IMR-90 (cell line): ENCODE results near the gene LIMCH1. TPM values are rescaled to one million over a fixed set of nuclear protein-coding genes. Genes with fewer than 3 reads are reported as not detected.

Source experiments
- ATAC-seq: fragments of 200-7000 bp; cut with Tn5 transposase; 2 replicates; pipeline ENCODE4 v1.9.1; 2020; ENCODE audit warnings: low read depth, mild to moderate bottlenecking, moderate library complexity
- BruUV-seq: library from RNA; stranded (reverse); fragments of 400-500 nt; replicated peaks from 2 replicates; lab custom pipeline; 2021; lab: Mats Ljungman, UMichigan
- CTCF ChIA-PET: fragments of 300-600 bp; formaldehyde crosslinking; extraction: SDS; loops from one replicate; lab custom pipeline; 2021; ENCODE audit warnings: antibody characterized with exemption; lab: Yijun Ruan, JAX
- POLR2A ChIA-PET: fragments of 300-600 bp; sonication (Branson Sonifier 250); formaldehyde crosslinking; loops from one replicate; lab custom pipeline; 2022; ENCODE audit warnings: antibody characterized with exemption; ENCODE audit not compliant: unreplicated experiment; lab: Charles Lee
- DNase-seq: peaks from one replicate; pipeline ENCODE4 v3.0.0; 2013
- H2AFZ ChIP-seq: replicated peaks from 2 replicates; pipeline ENCODE3; 2013; ENCODE audit warnings: low read length, mild to moderate bottlenecking; ENCODE audit not compliant: poor library complexity
- H2AK5ac ChIP-seq: 2 replicates; pipeline ENCODE4 v1.6.1; 2013; ENCODE audit warnings: low read depth, low read length, inconsistent platforms
- H2AK9ac ChIP-seq: replicated peaks from 2 replicates; pipeline ENCODE3; 2013; ENCODE audit warnings: mild to moderate bottlenecking, low read depth, low read length, moderate library complexity; ENCODE audit not compliant: poor library complexity
- H2BK120ac ChIP-seq: 2 replicates; pipeline ENCODE4 v1.6.1; 2013; ENCODE audit warnings: low read depth, low read length, inconsistent platforms
- H2BK15ac ChIP-seq: 3 replicates; pipeline ENCODE4 v1.6.1; 2013; ENCODE audit warnings: low read depth, low read length, inconsistent platforms
- H2BK20ac ChIP-seq: 2 replicates; pipeline ENCODE4 v1.6.1; 2013; ENCODE audit warnings: low read depth, mild to moderate bottlenecking, inconsistent platforms, low read length, moderate library complexity
- H2BK5ac ChIP-seq: 2 replicates; pipeline ENCODE4 v1.6.1; 2013; ENCODE audit warnings: mild to moderate bottlenecking, low read depth, low read length, inconsistent platforms; ENCODE audit not compliant: poor library complexity, severe bottlenecking
- H3K14ac ChIP-seq: replicated peaks from 2 replicates; pipeline ENCODE4 v1.6.1; 2013; ENCODE audit warnings: low read depth, low read length, inconsistent platforms
- H3K18ac ChIP-seq: 2 replicates; pipeline ENCODE4 v1.6.1; 2013; ENCODE audit warnings: low read depth, low read length, control low read depth
- H3K23ac ChIP-seq: 2 replicates; pipeline ENCODE4 v1.6.1; 2013; ENCODE audit warnings: low read depth, low read length, inconsistent platforms
- H3K27ac ChIP-seq: 2 replicates; pipeline ENCODE4 v1.5.1; 2013; ENCODE audit warnings: mild to moderate bottlenecking, control low read depth, low read length; ENCODE audit not compliant: insufficient read depth
- H3K27me3 ChIP-seq: 2 replicates; pipeline ENCODE4 v1.6.1; 2013; ENCODE audit warnings: low read length; ENCODE audit not compliant: control insufficient read depth, insufficient read depth
- H3K36me3 ChIP-seq: 2 replicates; pipeline ENCODE4 v1.6.1; 2013; ENCODE audit warnings: low read length, mixed read lengths; ENCODE audit not compliant: control insufficient read depth, insufficient read depth
- H3K4ac ChIP-seq: 2 replicates; pipeline ENCODE4 v1.6.1; 2013; ENCODE audit warnings: low read depth, low read length, inconsistent platforms
- H3K4me1 ChIP-seq: 2 replicates; pipeline ENCODE4 v1.6.1; 2013; ENCODE audit warnings: low read length, mixed read lengths; ENCODE audit not compliant: control insufficient read depth, insufficient read depth
- H3K4me2 ChIP-seq: 2 replicates; pipeline ENCODE4 v1.6.1; 2013; ENCODE audit warnings: low read depth, mild to moderate bottlenecking, control low read depth, low read length, moderate library complexity
- H3K4me3 ChIP-seq: 2 replicates; pipeline ENCODE4 v1.5.1; 2013; ENCODE audit warnings: low read depth, mild to moderate bottlenecking, control low read depth, low read length, moderate library complexity; ENCODE audit not compliant: insufficient read depth
- H3K56ac ChIP-seq: 2 replicates; pipeline ENCODE4 v1.6.1; 2013; ENCODE audit warnings: low read length, inconsistent platforms; ENCODE audit not compliant: insufficient read depth; ENCODE audit errors: extremely low read depth
- H3K79me1 ChIP-seq, 2 experiments: 2 replicates each; pipeline ENCODE4 v1.6.1; 2013; ENCODE audit warnings: low read length in 2 of 2, inconsistent platforms in 1 of 2, low read depth in 1 of 2
- H3K9ac ChIP-seq: 2 replicates; pipeline ENCODE4 v1.6.1; 2013; ENCODE audit warnings: low read depth, low read length, control low read depth
- H3K9me1 ChIP-seq: 2 replicates; pipeline ENCODE4 v1.6.1; 2013; ENCODE audit warnings: low read length, inconsistent platforms; ENCODE audit not compliant: insufficient read depth
- H3K9me3 ChIP-seq: 2 replicates; pipeline ENCODE4 v1.6.1; 2013; ENCODE audit warnings: low read length; ENCODE audit not compliant: control insufficient read depth, insufficient read depth
- H4K20me1 ChIP-seq: 2 replicates; pipeline ENCODE4 v1.6.1; 2013; ENCODE audit warnings: low read length, inconsistent platforms; ENCODE audit not compliant: insufficient read depth
- H4K5ac ChIP-seq: 2 replicates; pipeline ENCODE4 v1.6.1; 2013; ENCODE audit warnings: mild to moderate bottlenecking, low read depth, low read length, control low read depth
- H4K8ac ChIP-seq, 2 experiments: 2 replicates each; pipeline ENCODE4 v1.6.1; 2013; ENCODE audit warnings: low read depth in 2 of 2, low read length in 2 of 2, control low read depth in 1 of 2, inconsistent platforms in 1 of 2
- H4K91ac ChIP-seq: 2 replicates; pipeline ENCODE4 v1.6.1; 2013; ENCODE audit warnings: low read depth, low read length, inconsistent platforms; ENCODE audit not compliant: insufficient read depth
- BHLHE40 ChIP-seq: fragments of 150-350 bp; IDR thresholded peaks from 2 replicates; pipeline ENCODE4 v1.6.1; 2016; ENCODE audit warnings: mild to moderate bottlenecking, low read depth, low read length
- CEBPB ChIP-seq: IDR thresholded peaks from 2 replicates; pipeline ENCODE4 v1.6.1; 2012; ENCODE audit warnings: low read depth, low read length, improper control_type of control experiment
- CHD1 ChIP-seq: IDR thresholded peaks from 2 replicates; pipeline ENCODE4 v1.6.1; 2012; ENCODE audit warnings: low read depth, low read length, improper control_type of control experiment
- FOS ChIP-seq: fragments of 150-350 bp; IDR thresholded peaks from 2 replicates; pipeline ENCODE4 v1.6.1; 2016; ENCODE audit warnings: low read depth, low read length
- MAFK ChIP-seq: IDR thresholded peaks from 2 replicates; pipeline ENCODE4 v1.6.1; 2012; ENCODE audit warnings: low read depth, low read length, improper control_type of control experiment
- MAZ ChIP-seq: IDR thresholded peaks from 2 replicates; pipeline ENCODE4 v1.6.1; 2012; ENCODE audit warnings: low read depth, mild to moderate bottlenecking, low read length, improper control_type of control experiment, moderate library complexity, borderline replicate concordance
- MXI1 ChIP-seq: IDR thresholded peaks from 2 replicates; pipeline ENCODE4 v1.6.1; 2012; ENCODE audit warnings: low read depth, mild to moderate bottlenecking, low read length, moderate library complexity, borderline replicate concordance
- NFE2L2 ChIP-seq: fragments of 150-350 bp; IDR thresholded peaks from 2 replicates; pipeline ENCODE4 v1.6.1; 2016; ENCODE audit warnings: low read depth, mild to moderate bottlenecking, low read length
- POLR2A ChIP-seq: IDR thresholded peaks from 2 replicates; pipeline ENCODE4 v1.6.1; 2012; ENCODE audit warnings: mild to moderate bottlenecking, low read depth, low read length
- RAD21 ChIP-seq: IDR thresholded peaks from 2 replicates; pipeline ENCODE4 v1.6.1; 2012; ENCODE audit warnings: low read length, improper control_type of control experiment
- RCOR1 ChIP-seq: IDR thresholded peaks from 2 replicates; pipeline ENCODE4 v1.6.1; 2012; ENCODE audit warnings: mild to moderate bottlenecking, low read length, improper control_type of control experiment; ENCODE audit not compliant: insufficient replicate concordance
- RFX5 ChIP-seq: IDR thresholded peaks from 2 replicates; pipeline ENCODE4 v1.8.0; 2012; ENCODE audit warnings: low read depth, mild to moderate bottlenecking, low read length, moderate library complexity
- SMC3 ChIP-seq: fragments of 150-350 bp; IDR thresholded peaks from 2 replicates; pipeline ENCODE4 v1.6.1; 2016; ENCODE audit warnings: low read depth, mild to moderate bottlenecking, antibody characterized with exemption, low read length, moderate library complexity
- WGBS, 2 experiments: methylation state at CpG; one replicate each; pipeline versions ENCODE4 v1.1.5 to v1.1.7; 2013; ENCODE audit warnings: missing lambda C conversion rate in 2 of 2; ENCODE audit not compliant: insufficient read length in 1 of 2; ENCODE audit errors: extremely low coverage in 2 of 2; 5-methylcytosine and 5-hydroxymethylcytosine counted together
- dilution Hi-C: fragments of 300-500 bp; cut with HindIII; formaldehyde crosslinking; loops from one replicate; pipeline ENCODE4 v1.14.3; 2018; ENCODE audit warnings: low sequenced_read_pairs; ENCODE audit not compliant: unreplicated experiment
- in situ Hi-C: fragments of 300-500 bp; cut with MboI; formaldehyde crosslinking; loops from 3 replicates; pipeline ENCODE4 v1.14.3; 2019; ENCODE audit warnings: low sequenced_read_pairs, inconsistent platforms, mixed read lengths
- intact Hi-C: fragments of 100-400 bp; cut with micrococcal nuclease; formaldehyde crosslinking; loops from 2 replicates; pipeline ENCODE4 v1.10.0; 2022
- polyA plus RNA-seq, 3 experiments: library from polyadenylated mRNA; depleted of rRNA; stranded (reverse); fragments of >200 nt; gene quantifications; 2 replicates each; pipeline ENCODE4 v1.2.3, GENCODE V29; 2012; ENCODE audit warnings: low replicate concordance in 1 of 3
- total RNA-seq: library from RNA; depleted of rRNA; stranded (reverse); fragments of >200 nt; gene quantifications from 2 replicates; pipeline ENCODE4 v1.2.3, GENCODE V29; 2012
- TF ChIP-seq, protein P1 (sequence below): fragments of 150-350 bp; IDR thresholded peaks from 2 replicates; pipeline ENCODE4 v1.6.1; 2016; ENCODE audit warnings: low read depth, mild to moderate bottlenecking, low read length, moderate library complexity, borderline replicate concordance
- TF ChIP-seq, protein P2 (sequence below): conservative IDR thresholded peaks from 2 replicates; pipeline ENCODE4 v1.5.1; 2012; ENCODE audit warnings: mild to moderate bottlenecking, low read depth, low read length, improper control_type of control experiment
- TF ChIP-seq, protein P3 (sequence below): fragments of 150-350 bp; IDR thresholded peaks from 2 replicates; pipeline ENCODE4 v1.6.1; 2017; ENCODE audit warnings: mild to moderate bottlenecking, antibody characterized with exemption, low read length, low read depth

Gene LIMCH1
- total and polyA plus RNA-seq, 2 of the 4 experiments (the other 2 are of a cell fraction): 0.89 to 2.9 TPM

DNA sequence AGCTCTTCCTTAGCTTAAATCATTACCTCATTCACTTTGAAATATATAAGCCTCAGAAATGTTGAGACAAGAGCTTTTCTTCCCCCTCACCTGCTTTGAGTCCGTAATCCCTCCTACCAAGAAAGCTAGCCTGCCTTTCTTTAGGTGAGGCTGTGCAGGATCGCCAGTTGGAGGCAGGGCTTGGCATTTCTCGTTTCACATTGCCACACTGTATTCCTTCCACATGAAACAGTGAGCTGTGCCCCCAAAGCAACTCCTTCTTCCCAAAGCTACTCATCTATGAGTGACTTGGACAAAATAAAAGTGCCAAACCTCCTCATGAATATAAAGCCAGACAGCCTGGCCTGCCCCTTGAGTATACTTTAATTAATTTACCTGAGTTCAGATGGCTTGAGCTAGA lies 86.8 kb downstream of the LIMCH1 start:
- H3K27ac ChIP-seq: no peak overlapping the region
- H3K9me1 ChIP-seq: no peaks in the 10 kb centered on the region
- ChIA-PET CTCF (no interaction called here), POLR2A (no interaction called here)
- no peaks in the 10 kb centered on the region for H3K79me1 ChIP-seq
- no peak overlapping the region for H4K91ac ChIP-seq
- H3K18ac ChIP-seq: no peak overlapping the region
- no peak overlapping the region for H3K4me3 ChIP-seq
- H2AK9ac ChIP-seq: no peak overlapping the region
- H3K4me2 ChIP-seq: no peak overlapping the region
- no peak overlapping the region for H2BK120ac ChIP-seq
- no peak overlapping the region for H2AFZ ChIP-seq
- H3K56ac ChIP-seq: no peak overlapping the region
- H3K23ac ChIP-seq: no peak overlapping the region
- dilution Hi-C loops: no loop called here
- H3K9ac ChIP-seq: no peak overlapping the region
- no peak for DNase-seq
- 80% methylated on average over 1 of the region's 3 CpGs; no CpG with 5 or more reads in 1 of the 2 experiments for WGBS, 2 experiments
- TF ChIP-seq SMC3: no peak
- TF ChIP-seq CEBPB: no peak
- no peak for TF ChIP-seq MXI1
- TF ChIP-seq FOS: no peak
- TF ChIP-seq BHLHE40: no peak
- TF ChIP-seq MAFK: no peak
- TF ChIP-seq RFX5: no peak
- no peak for TF ChIP-seq RAD21
- no peak for TF ChIP-seq RCOR1
- TF ChIP-seq, protein P1, sequence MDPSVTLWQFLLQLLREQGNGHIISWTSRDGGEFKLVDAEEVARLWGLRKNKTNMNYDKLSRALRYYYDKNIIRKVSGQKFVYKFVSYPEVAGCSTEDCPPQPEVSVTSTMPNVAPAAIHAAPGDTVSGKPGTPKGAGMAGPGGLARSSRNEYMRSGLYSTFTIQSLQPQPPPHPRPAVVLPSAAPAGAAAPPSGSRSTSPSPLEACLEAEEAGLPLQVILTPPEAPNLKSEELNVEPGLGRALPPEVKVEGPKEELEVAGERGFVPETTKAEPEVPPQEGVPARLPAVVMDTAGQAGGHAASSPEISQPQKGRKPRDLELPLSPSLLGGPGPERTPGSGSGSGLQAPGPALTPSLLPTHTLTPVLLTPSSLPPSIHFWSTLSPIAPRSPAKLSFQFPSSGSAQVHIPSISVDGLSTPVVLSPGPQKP: no peak
- no peak for TF ChIP-seq NFE2L2
- TF ChIP-seq MAZ: no peak
- TF ChIP-seq, protein P2, sequence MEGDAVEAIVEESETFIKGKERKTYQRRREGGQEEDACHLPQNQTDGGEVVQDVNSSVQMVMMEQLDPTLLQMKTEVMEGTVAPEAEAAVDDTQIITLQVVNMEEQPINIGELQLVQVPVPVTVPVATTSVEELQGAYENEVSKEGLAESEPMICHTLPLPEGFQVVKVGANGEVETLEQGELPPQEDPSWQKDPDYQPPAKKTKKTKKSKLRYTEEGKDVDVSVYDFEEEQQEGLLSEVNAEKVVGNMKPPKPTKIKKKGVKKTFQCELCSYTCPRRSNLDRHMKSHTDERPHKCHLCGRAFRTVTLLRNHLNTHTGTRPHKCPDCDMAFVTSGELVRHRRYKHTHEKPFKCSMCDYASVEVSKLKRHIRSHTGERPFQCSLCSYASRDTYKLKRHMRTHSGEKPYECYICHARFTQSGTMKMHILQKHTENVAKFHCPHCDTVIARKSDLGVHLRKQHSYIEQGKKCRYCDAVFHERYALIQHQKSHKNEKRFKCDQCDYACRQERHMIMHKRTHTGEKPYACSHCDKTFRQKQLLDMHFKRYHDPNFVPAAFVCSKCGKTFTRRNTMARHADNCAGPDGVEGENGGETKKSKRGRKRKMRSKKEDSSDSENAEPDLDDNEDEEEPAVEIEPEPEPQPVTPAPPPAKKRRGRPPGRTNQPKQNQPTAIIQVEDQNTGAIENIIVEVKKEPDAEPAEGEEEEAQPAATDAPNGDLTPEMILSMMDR: no peak
- TF ChIP-seq CHD1: no peak
- TF ChIP-seq, protein P3, sequence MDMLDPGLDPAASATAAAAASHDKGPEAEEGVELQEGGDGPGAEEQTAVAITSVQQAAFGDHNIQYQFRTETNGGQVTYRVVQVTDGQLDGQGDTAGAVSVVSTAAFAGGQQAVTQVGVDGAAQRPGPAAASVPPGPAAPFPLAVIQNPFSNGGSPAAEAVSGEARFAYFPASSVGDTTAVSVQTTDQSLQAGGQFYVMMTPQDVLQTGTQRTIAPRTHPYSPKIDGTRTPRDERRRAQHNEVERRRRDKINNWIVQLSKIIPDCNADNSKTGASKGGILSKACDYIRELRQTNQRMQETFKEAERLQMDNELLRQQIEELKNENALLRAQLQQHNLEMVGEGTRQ: no peak
- TF ChIP-seq POLR2A: no peak
- no peak overlapping the region for H2AK5ac ChIP-seq
- H3K36me3 ChIP-seq: no peaks in the 10 kb centered on the region
- H2BK5ac ChIP-seq: no peak overlapping the region
- no peaks in the 10 kb centered on the region; the same call in 1 of the 2 replicates for H3K27me3 ChIP-seq
- intact Hi-C loops: no loop called here
- no peak overlapping the region for H4K8ac ChIP-seq
- no peak overlapping the region for H2BK20ac ChIP-seq
- no peaks in the 10 kb centered on the region for H4K20me1 ChIP-seq
- H3K9me3 ChIP-seq: no peaks in the 10 kb centered on the region
- H3K4ac ChIP-seq: no peak overlapping the region
- no peaks in the 10 kb centered on the region for H3K4me1 ChIP-seq
- in situ Hi-C loops: no loop called here
- ATAC-seq: no peak
- BruUV-seq: no TSS peak
- no peak overlapping the region for H4K5ac ChIP-seq
- H3K14ac ChIP-seq: no peak overlapping the region
- no peak overlapping the region for H2BK15ac ChIP-seq
